Measurements from ENCODE around the gene ILKAP. TPM values are rescaled to one million over a fixed set of nuclear protein-coding genes. Genes with fewer than 3 reads are reported as not detected.

The ILKAP gene
- total and polyA plus RNA-seq, 2 donors (not counting 1 experiment from before 2014, with no cell fraction given) = 82.5 to 98.6 TPM

- Histone ChIP-seq H3K9ac (ENCODE audit: low read length) (no peak overlapping the region), H3K36me3 (replicated peaks in 1 of 2; ENCODE audit: control extremely low read depth in 1 of 2, control insufficient read depth in 1 of 2, extremely low read depth in 1 of 2, insufficient read depth in 2 of 2, low read length in 1 of 2) (peaks cover 8 to 94% of the 10 kb centered on the region in 2 experiments), H3K27ac (ENCODE audit: low read length in 2 of 2) (no peak overlapping the region), H3K79me2 (ENCODE audit: control insufficient read depth, insufficient read depth, low read length) (peaks cover 6% of the 10 kb centered on the region), H3K4me1 (ENCODE audit: control insufficient read depth in 2 of 2, insufficient read depth in 2 of 2, low read length in 2 of 2) (no peaks in the 10 kb centered on the region), H3K4me3 (ENCODE audit: control extremely low read depth in 1 of 5, extremely low read depth in 1 of 5, insufficient read depth in 1 of 5, low read depth in 2 of 5, low read length in 4 of 5) (no peak overlapping the region), H4K20me1 (ENCODE audit: control insufficient read depth, insufficient read depth, low read length, poor library complexity, severe bottlenecking) (peaks cover 12% of the 10 kb centered on the region), H3K4me2 (replicated peaks; ENCODE audit: low read depth, low read length, poor library complexity, severe bottlenecking) (no peak overlapping the region), H3K9me3 (ENCODE audit: control extremely low read depth in 1 of 3, control insufficient read depth in 2 of 3, insufficient read depth in 1 of 3, low read length in 2 of 3) (no peaks in the 10 kb centered on the region), H2AFZ (ENCODE audit: insufficient read depth, low read depth, low read length, poor library complexity, severe bottlenecking) (no peak overlapping the region), H3K27me3 (replicated peaks in 1 of 4; ENCODE audit: control extremely low read depth in 1 of 4, control insufficient read depth in 3 of 4, insufficient read depth in 4 of 4, low read length in 3 of 4) (no peaks in the 10 kb centered on the region)
- ATAC-seq (ENCODE audit: low read depth) (no peak), DNase-seq (no peak)
- H3K9me3 Mint-ChIP-seq (ENCODE audit: insufficient read depth) = no peaks in the 10 kb centered on the region
- TF ChIP-seq CTCF (IDR thresholded peaks at IDR 0.05) (no peak), EZH2 (IDR thresholded peaks at IDR 0.05; ENCODE audit: borderline replicate concordance, insufficient read depth, low read depth, low read length, poor library complexity, severe bottlenecking) (no peak)
- ChIA-PET CTCF (no interaction called here), POLR2A (no interaction called here)
- intact Hi-C loops (cut with micrococcal nuclease) = no loop called here
- H3K4me1 Mint-ChIP-seq = no peaks in the 10 kb centered on the region
- no peaks in the 10 kb centered on the region for H3K27me3 Mint-ChIP-seq
- H3K27ac Mint-ChIP-seq = no peak overlapping the region
- no CpG with 5 or more reads among the region's 4 CpGs for WGBS (ENCODE audit: insufficient coverage)
- H3K4me3 Mint-ChIP-seq = no peak overlapping the region
Observed at GRCh38 chr2:238183821-238184220, 19.7 kb downstream of the ILKAP start.

- ChIA-PET CTCF (no interaction called here), POLR2A (no interaction called here)
- Mint-ChIP-seq H3K4me1 (no peaks in the 10 kb centered on the region), H3K9me3 (ENCODE audit: insufficient read depth) (no peaks in the 10 kb centered on the region), H3K4me3 (no peak overlapping the region), H3K27me3 (no peaks in the 10 kb centered on the region), H3K27ac (no peak overlapping the region)
- no peak overlapping the region for H3K9ac ChIP-seq (ENCODE audit: low read length)
- H3K4me3 ChIP-seq (ENCODE audit: control extremely low read depth in 1 of 5, extremely low read depth in 1 of 5, insufficient read depth in 1 of 5, low read depth in 2 of 5, low read length in 4 of 5) = no peak overlapping the region
- no peaks in the 10 kb centered on the region for H3K79me2 ChIP-seq (ENCODE audit: control insufficient read depth, insufficient read depth, low read length)
- peaks cover 5% of the 10 kb centered on the region for H4K20me1 ChIP-seq (ENCODE audit: control insufficient read depth, insufficient read depth, low read length, poor library complexity, severe bottlenecking)
- H3K4me2 ChIP-seq (replicated peaks; ENCODE audit: low read depth, low read length, poor library complexity, severe bottlenecking) = no peak overlapping the region
- H3K9me3 ChIP-seq (ENCODE audit: control extremely low read depth in 1 of 3, control insufficient read depth in 2 of 3, insufficient read depth in 1 of 3, low read length in 2 of 3) = no peaks in the 10 kb centered on the region
- peaks cover 7 to 94% of the 10 kb centered on the region in 2 experiments for H3K36me3 ChIP-seq (replicated peaks in 1 of 2; ENCODE audit: control extremely low read depth in 1 of 2, control insufficient read depth in 1 of 2, extremely low read depth in 1 of 2, insufficient read depth in 2 of 2, low read length in 1 of 2)
- H3K27me3 ChIP-seq (replicated peaks in 1 of 4; ENCODE audit: control extremely low read depth in 1 of 4, control insufficient read depth in 3 of 4, insufficient read depth in 4 of 4, low read length in 3 of 4) = no peaks in the 10 kb centered on the region
- TF ChIP-seq CTCF (IDR thresholded peaks at IDR 0.05) = no peak
- no peak for TF ChIP-seq EZH2 (IDR thresholded peaks at IDR 0.05; ENCODE audit: borderline replicate concordance, insufficient read depth, low read depth, low read length, poor library complexity, severe bottlenecking)
- intact Hi-C loops (cut with micrococcal nuclease) = no loop called here
- no peak for DNase-seq
- no peak overlapping the region for H3K27ac ChIP-seq (ENCODE audit: low read length in 2 of 2)
- WGBS (ENCODE audit: insufficient coverage) = 99% methylated on average over 6 of the region's 6 CpGs
- H3K4me1 ChIP-seq (ENCODE audit: control insufficient read depth in 2 of 2, insufficient read depth in 2 of 2, low read length in 2 of 2) = no peaks in the 10 kb centered on the region
- H2AFZ ChIP-seq (ENCODE audit: insufficient read depth, low read depth, low read length, poor library complexity, severe bottlenecking) = no peak overlapping the region
- ATAC-seq (ENCODE audit: low read depth) = no peak
Observed at GRCh38 chr2:238182362-238182761, 21.1 kb downstream of the ILKAP start.
